ENCODE results near the gene KCNK2.

Gene KCNK2

GRCh38 chr1:215082532-215083382 is at the start of gene KCNK2:
TSS of gene KCNK2 (plus strand) at chr1:215082737. CDS start at chr1:215083386, 649 bp downstream.
- no peak for DNase-seq

- DNase-seq, result no peak
Observed at GRCh38 chr1:215032911-215033526, 49.5 kb upstream of the KCNK2 start.

- no peak for DNase-seq
Observed at GRCh38 chr1:215040190-215040589, 42.3 kb upstream of the KCNK2 start.

GRCh38 chr1:215043401-215043800 is 39.1 kb upstream of the KCNK2 start:
- DNase-seq, result no peak

- no peak for DNase-seq
Observed at GRCh38 chr1:215044151-215044550, 38.4 kb upstream of the KCNK2 start.

- DNase-seq, result no peak
Observed at GRCh38 chr1:215045698-215046308, 36.7 kb upstream of the KCNK2 start.

GRCh38 chr1:215052256-215053015 is 30.1 kb upstream of the KCNK2 start:
- no peak for DNase-seq

- no peak for DNase-seq
Observed at GRCh38 chr1:215054266-215054665, 28.3 kb upstream of the KCNK2 start.

- no peak for DNase-seq
Observed at GRCh38 chr1:215055281-215055935, 27.1 kb upstream of the KCNK2 start.

GRCh38 chr1:215056584-215056983 is 26.0 kb upstream of the KCNK2 start:
- no peak for DNase-seq

GRCh38 chr1:215059947-215060346 is 22.6 kb upstream of the KCNK2 start:
- DNase-seq, result no peak

- DNase-seq, result no peak
Observed at GRCh38 chr1:215064327-215064726, 18.2 kb upstream of the KCNK2 start.

- no peak for DNase-seq
Observed at GRCh38 chr1:215071078-215071477, 11.5 kb upstream of the KCNK2 start.

GRCh38 chr1:215076322-215076721 is 6.2 kb upstream of the KCNK2 start:
- no peak for DNase-seq

- DNase-seq, result no peak
Observed at GRCh38 chr1:215079456-215079855, 3.1 kb upstream of the KCNK2 start.

GRCh38 chr1:215081661-215082531 is 641 bp upstream of the KCNK2 start:
- no peak for DNase-seq

- no peak for DNase-seq
Observed at GRCh38 chr1:215083383-215083961, 935 bp downstream of the KCNK2 start.

- DNase-seq, result no peak
Observed at GRCh38 chr1:215084621-215085020, 2.1 kb downstream of the KCNK2 start.

- no peak for DNase-seq
Observed at GRCh38 chr1:215087603-215088002, 5.1 kb downstream of the KCNK2 start.

- no peak for DNase-seq
Observed at GRCh38 chr1:215094381-215094780, 11.8 kb downstream of the KCNK2 start.

GRCh38 chr1:215095524-215095923 is 13.0 kb downstream of the KCNK2 start:
- no peak for DNase-seq

All from CD4-positive, alpha-beta T cell treated with Interleukin-1 beta for 1 hour (primary cell).